Activated T-helper 1 cell treated with Interleukin-2 at 50 U/mL for 16 hours (primary cell): ENCODE results near the gene CLNS1A.
"Not testable (repeated sequence)": the region's sequence is repeated elsewhere in the genome, so short reads cannot be mapped to it uniquely, and the experiment has no call there.

Experiments used
- DNase-seq: peaks from one replicate; pipeline ENCODE4 v3.0.0-alpha.2; 2020; ENCODE audit warnings: low read depth

Gene CLNS1A

DNA sequence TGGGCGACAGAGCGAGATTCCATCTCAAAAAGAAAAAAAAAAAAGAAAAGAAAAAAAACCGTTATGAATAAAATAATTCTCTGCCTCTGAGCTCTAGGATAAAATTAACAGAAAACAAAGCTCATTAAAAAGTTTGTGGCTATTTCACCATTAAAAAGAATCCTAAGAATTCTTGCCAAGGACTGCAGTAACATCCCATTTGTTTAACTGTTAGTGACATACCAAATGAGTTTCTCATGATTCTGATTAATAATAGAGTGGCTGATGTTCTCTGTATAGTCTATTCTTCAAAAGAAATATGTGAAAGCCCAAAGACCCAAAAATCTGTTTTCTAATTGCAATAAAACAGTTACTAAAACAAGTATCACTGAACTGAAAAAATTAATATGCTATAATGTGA lies 19.7 kb downstream of the CLNS1A start:
- no peak for DNase-seq

GRCh38 chr11:77611921-77612320 lies 25.7 kb downstream of the CLNS1A start:
- no peak for DNase-seq

- no peak for DNase-seq
These were observed 28.4 kb downstream of the CLNS1A start for GRCh38 chr11:77609234-77609633.

DNA sequence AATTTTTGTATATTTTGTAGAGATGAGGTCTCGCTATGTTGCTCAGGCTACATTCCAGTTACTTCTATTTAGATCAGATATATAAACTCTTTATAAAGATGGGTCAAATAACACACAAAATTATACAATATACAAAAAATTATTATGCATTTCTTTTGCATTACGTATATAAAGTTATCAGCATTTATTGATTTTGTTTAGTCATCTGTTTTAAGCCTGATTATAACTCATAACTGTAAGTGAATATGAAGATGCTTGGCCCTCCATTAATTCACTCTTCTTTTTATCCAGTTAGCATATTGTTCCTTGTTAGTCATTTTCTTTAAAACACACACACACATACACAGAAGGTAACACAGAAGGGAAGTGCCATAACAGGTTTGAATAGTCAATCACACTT lies 33.3 kb downstream of the CLNS1A start:
- DNase-seq = no peak

GRCh38 chr11:77602381-77603088 lies 35.1 kb downstream of the CLNS1A start:
- DNase-seq = no peak

DNA sequence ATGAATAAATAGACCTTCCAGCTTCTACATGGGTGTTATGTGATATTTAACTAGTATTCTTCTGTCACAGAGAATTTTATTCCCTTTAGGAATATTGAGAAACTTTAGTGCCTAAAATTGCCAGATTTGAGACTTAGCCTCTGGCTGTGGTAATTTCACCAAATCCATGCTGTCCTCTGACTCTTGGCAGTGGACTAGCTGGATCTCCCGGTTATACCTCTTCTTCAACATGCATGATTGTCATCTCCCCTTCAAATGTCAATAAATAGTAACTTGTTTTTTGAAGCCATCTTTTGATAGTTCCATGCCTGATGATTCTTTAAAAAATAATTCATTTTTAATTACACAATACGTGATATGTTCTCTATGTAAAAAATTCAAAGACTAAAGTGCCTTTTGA lies 39.4 kb downstream of the CLNS1A start:
- no peak for DNase-seq

GRCh38 chr11:77596626-77597025 lies 41.0 kb downstream of the CLNS1A start:
- no peak for DNase-seq

DNA sequence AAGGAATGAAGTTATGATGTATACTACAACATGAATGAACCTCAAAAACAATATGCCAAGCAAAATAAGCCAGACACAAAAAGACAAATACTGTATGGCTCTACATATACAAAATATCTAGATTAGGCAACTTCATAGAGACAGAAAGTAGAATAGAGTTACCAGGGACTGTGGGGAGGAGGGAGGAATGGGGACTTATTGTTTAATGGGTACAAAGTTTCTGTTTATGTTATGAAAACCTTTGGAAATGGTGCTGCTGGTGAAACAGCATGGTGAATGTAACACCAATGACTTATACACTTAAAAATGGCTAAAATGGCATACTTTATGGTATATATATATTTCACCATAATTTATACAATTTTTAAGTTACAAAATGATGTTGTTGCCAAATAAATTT lies 43.7 kb downstream of the CLNS1A start:
- no peak for DNase-seq

- DNase-seq = no peak
These were observed 44.9 kb downstream of the CLNS1A start for GRCh38 chr11:77592727-77593126.

DNA sequence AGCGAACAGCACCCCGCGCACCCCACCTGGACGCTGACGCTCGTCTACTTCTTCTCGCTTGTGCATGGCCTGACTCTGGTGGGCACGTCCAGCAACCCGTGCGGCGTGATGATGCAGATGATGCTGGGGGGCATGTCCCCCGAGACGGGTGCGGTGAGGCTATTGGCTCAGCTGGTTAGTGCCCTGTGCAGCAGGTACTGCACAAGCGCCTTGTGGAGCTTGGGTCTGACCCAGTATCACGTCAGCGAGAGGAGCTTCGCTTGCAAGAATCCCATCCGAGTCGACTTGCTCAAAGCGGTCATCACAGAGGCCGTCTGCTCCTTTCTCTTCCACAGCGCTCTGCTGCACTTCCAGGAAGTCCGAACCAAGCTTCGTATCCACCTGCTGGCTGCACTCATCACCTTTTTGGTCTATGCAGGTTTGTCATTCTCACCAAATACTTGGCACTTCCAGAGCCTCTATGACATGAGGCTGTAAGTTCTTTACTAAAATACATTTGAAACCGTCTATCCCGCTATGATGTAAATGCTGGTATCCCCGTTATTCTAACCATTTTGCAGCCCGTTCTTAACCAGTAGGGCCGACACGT lies 47.3 kb downstream of the CLNS1A start:
- no peak for DNase-seq

GRCh38 chr11:77589521-77590193 lies 47.9 kb downstream of the CLNS1A start, which contains the start of gene AQP11:
TSS of gene AQP11 (plus strand) at chr11:77589953. CDS start at chr11:77589993, 40 bp downstream.
- peak; percentile 13 for DNase-seq

DNA sequence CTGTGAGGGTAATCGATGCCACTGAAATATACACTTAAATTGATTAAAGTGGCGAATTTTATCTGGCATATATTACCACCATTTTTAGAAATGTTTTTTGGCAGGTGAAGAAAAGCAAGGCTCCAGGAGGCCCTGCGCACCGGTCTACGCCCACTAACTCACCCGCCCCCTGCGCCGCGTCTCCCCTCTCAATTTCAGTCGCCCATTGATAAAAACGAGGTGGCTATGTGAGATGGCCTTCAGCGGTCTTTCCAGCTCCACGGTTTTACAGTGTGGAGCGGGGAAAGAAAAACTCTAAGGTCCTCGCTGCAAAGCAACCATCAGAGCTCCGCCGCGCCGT lies 48.4 kb downstream of the CLNS1A start:
- DNase-seq = no peak

GRCh38 chr11:77580712-77581337 lies 56.8 kb downstream of the CLNS1A start:
- no peak for DNase-seq

DNA sequence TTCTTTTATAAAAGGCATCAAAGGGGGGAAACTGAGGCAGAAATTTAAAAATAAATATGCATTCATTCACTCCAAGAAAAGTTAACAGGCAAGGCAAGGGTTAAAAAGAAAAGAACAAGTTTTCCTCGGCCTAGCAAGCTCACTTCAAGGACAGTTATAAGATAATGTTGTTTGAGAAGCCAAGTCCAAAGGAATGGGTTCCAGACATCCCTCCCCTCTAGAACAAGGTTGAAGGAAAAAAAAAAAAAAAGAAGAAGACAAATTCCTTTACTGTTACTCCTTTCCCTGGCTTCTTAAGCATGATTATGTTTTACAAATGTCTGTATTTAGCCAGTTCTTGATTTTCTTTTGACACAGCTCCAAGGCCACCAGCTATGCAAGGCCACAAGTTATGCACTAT lies 62.2 kb downstream of the CLNS1A start:
- not testable (repeated sequence) for DNase-seq

DNA sequence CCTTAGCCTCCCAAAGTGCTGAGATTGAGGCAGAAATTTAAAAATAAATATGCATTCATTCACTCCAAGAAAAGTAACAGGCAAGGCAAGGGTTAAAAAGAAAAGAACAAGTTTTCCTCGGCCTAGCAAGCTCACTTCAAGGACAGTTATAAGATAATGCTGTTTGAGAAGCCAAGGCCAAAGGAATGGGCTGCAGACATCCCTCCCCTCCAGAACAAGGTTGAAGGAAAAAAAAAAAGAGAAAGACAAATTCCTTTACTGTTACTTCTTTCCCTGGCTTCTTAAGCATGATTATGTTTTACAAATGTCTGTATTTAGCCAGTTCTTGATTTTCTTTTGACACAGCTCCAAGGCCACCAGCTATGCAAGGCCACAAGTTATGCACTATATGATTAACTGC lies 66.7 kb downstream of the CLNS1A start:
- not testable (repeated sequence) for DNase-seq

DNA sequence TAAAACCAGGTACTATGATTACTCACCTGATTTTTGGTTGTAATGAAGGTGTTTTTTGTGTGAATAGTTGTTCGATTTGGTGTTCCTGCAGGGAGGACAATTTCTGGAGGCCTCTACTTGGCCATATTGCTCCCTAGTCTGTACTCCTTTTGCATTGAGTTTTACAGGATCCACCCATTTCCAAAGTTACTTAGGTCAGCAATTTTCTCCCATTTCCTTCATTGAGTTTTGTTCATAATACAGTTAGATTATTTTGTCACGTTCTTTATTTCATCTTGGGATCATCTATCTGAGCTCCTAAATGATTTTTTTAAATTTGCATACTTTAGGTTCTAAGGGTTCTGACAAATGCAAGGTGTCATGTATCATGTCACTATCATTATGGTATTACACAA lies 67.9 kb downstream of the CLNS1A start:
- no peak for DNase-seq

DNA sequence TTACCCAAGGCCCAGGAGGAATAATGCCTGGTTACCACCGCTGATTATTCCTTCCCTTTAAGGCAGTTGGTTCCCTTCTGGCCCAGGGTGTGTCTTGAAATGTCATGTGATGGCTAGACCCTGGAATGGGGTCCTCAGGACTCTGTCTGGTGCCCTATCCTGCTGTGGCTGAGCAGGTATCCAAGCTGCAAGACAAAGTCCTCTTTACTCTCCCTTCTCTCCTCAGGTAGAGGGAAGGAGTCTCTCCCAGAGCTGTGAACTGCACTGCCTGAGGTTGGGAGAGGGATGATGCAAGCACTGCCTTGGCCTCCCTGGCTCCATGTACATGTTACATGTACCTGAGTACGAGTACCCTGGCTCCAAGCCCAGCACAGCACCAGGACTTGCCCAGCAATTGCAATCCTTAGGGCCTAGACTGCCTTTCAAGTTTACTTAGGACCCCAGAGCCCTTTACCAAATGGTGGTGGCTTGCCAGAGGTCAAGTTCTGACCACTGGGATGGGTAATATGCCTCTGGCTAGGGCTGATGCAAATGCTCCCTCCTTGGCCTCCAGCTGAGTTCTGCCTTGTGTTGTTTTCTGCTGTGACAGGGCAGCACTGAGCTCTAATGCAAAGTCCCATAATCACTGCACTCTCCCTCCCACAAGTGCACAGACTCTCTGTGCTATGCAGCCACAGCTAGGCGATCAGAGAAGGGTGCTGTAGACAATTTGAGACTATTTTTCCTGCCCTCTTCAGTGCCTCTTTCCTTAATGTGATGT lies 68.5 kb downstream of the CLNS1A start:
- no peak for DNase-seq

DNA sequence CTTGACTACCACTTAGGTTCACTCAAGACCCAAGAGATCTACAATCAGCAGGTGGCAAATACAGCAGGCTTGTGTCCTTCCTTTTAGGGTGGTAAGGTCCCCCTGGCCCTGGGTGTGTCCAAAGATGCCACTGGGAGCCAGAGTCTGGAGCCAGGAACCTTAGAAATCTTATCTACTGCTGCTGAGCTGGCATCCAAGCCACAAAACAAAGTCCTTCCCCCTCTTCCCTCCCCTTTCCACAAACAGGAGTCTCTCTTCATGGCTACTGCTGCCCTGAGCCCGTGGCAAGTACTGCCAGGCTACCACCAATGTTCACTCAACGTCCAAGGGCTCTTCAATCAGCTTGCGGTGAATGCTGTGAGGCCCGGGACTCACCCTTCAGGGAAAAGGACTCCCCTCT lies 69.3 kb downstream of the CLNS1A start:
- no peak for DNase-seq
